Measurements from ENCODE around the gene ZFP3.

DNA sequence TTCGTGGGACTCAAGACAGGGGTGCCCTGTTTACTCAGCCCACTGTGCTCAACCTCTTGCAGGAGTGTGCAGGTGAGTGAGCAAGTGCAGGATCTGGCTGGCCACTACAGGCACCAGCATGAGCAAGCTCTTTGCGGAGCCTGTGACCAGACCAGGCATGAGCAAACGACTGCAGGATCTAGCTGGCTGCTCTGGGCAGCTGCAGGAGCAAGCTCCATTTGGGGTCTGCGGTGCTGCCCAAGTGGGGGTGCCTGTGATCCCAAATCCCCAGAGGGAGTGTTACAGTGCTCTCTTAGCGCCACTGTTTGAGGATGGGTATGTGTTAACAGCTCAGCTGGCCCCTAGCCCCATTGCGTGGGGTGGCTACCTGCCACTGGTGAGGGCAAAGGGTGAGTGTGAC, 40.0 kb downstream of the ZFP3 start:
- TF ChIP-seq CTCF (IDR thresholded peaks at IDR 0.05): no peak
- TF ChIP-seq, protein P1, sequence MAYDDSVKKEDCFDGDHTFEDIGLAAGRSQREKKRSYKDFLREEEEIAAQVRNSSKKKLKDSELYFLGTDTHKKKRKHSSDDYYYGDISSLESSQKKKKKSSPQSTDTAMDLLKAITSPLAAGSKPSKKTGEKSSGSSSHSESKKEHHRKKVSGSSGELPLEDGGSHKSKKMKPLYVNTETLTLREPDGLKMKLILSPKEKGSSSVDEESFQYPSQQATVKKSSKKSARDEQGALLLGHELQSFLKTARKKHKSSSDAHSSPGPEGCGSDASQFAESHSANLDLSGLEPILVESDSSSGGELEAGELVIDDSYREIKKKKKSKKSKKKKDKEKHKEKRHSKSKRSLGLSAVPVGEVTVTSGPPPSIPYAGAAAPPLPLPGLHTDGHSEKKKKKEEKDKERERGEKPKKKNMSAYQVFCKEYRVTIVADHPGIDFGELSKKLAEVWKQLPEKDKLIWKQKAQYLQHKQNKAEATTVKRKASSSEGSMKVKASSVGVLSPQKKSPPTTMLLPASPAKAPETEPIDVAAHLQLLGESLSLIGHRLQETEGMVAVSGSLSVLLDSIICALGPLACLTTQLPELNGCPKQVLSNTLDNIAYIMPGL (CRISPR knock-in tag; IDR thresholded peaks at IDR 0.05; ENCODE audit: borderline replicate concordance): no peak
- TF ChIP-seq SMC3 (IDR thresholded peaks at IDR 0.05): no peak
- TF ChIP-seq EP300 (IDR thresholded peaks at IDR 0.05): no peak
- no peak for TF ChIP-seq ESRRA (IDR thresholded peaks at IDR 0.05; ENCODE audit: borderline replicate concordance, low read length)
- no peak for TF ChIP-seq POLR2A (IDR thresholded peaks at IDR 0.05; ENCODE audit: low read length)
- TF ChIP-seq JUNB (IDR thresholded peaks at IDR 0.05): no peak
- TF ChIP-seq CBX8 (IDR thresholded peaks at IDR 0.05): no peak
- TF ChIP-seq ZFP36 (IDR thresholded peaks at IDR 0.05; ENCODE audit: borderline replicate concordance, partially characterized antibody): no peak
- TF ChIP-seq MAX (IDR thresholded peaks at IDR 0.05): no peak
- TF ChIP-seq EHMT2 (IDR thresholded peaks at IDR 0.05; ENCODE audit: low read depth): no peak
- no peak for TF ChIP-seq JUN (IDR thresholded peaks at IDR 0.05)
- TF ChIP-seq MYC (IDR thresholded peaks at IDR 0.05; ENCODE audit: borderline replicate concordance, low read length): no peak
- no peak for TF ChIP-seq MAZ (IDR thresholded peaks at IDR 0.05; ENCODE audit: borderline replicate concordance, low read depth, low read length)
